ENCODE data around the gene GPR107. TPM values are rescaled to one million over a fixed set of nuclear protein-coding genes. Genes with fewer than 3 reads are reported as not detected.

The GPR107 gene
- total RNA-seq, 1 donor from 2014 or later, result 21.1 TPM

Other genes with a start within 250 kb of the GPR107 start
- 11.7 TPM for gene TOR1A, start 229.8 kb upstream of the GPR107 start, total RNA-seq
- 35.6 TPM for gene C9orf78, start 218.6 kb upstream of the GPR107 start, total RNA-seq
- 11.6 TPM for gene USP20, start 218.4 kb upstream of the GPR107 start, total RNA-seq
- 23.7 TPM for gene FNBP1, start 10.7 kb upstream of the GPR107 start, total RNA-seq
- 4.1 TPM for gene NCS1, start 118.5 kb downstream of the GPR107 start, total RNA-seq
- gene HMCN2, start 211.9 kb downstream of the GPR107 start, total RNA-seq, result 7.3 TPM

Data from left ventricle myocardium superior (tissue), 1 donor.